ENCODE measurements around the gene DMBX1.

- TF ChIP-seq CTCF (IDR thresholded peaks at IDR 0.05; ENCODE audit: low read length) = no peak
- TF ChIP-seq EZH2 (IDR thresholded peaks at IDR 0.05; ENCODE audit: borderline replicate concordance, low read length) = no peak
Observed at GRCh38 chr1:46508757-46509156, 19.1 kb downstream of the DMBX1 start.
